ENCODE data around the gene CYSLTR2.

DNA sequence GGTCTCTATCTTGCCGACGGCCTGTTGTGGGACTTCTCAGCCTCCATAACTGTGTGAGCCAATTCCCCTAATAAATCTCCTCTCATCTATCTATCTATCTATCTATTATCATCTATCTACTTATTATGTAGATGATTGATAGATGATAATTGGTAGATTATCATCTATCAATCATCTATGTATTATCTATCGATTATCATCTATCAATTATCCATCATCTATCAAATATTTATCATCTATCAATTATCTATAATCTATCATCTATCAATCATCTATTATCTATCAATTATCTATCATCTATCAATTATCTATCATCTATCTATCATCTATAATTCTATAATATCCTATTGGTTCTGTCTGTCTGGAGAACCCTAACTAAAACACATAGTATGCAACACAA lies 33.5 kb downstream of the CYSLTR2 start:
- TF ChIP-seq CTCF (IDR thresholded peaks at IDR 0.05) (no peak), POLR2A (IDR thresholded peaks at IDR 0.05) (no peak)
